GM21717 (cell line): ENCODE measurements around the gene PPP1R36.
"Not testable (repeated sequence)": the region's sequence is repeated elsewhere in the genome, so short reads cannot be mapped to it uniquely, and the experiment has no call there.

Experiments used
- ATAC-seq: cut with Tn5 transposase; IDR thresholded peaks from one replicate; pipeline ENCODE4 v1.9.1; 2021; ENCODE audit warnings: mild to moderate bottlenecking, moderate library complexity; ENCODE audit not compliant: unreplicated experiment

Gene PPP1R36

DNA sequence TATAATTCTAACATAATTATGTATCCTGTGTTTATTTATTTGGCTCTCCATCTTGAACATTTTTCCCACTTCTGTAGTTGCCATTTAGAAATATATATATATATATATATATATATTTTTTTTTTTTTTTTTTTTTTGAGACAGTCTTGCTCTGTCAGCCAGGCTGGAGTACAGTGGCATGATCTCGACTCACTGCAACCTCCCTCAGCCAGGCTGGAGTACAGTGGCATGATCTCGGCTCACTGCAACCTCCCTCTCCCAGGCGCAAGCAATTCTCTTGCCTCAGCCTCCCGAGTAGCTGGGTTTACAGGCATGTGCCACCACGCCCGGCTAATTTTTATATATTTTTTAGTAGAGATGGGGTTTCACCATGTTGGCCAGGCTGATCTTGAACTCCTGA lies 32.1 kb upstream of the PPP1R36 start:
- ATAC-seq = not testable (repeated sequence)

GRCh38 chr14:64518229-64518628 lies 31.5 kb upstream of the PPP1R36 start:
- ATAC-seq = no peak

GRCh38 chr14:64520699-64521098 lies 29.1 kb upstream of the PPP1R36 start:
- ATAC-seq = no peak

DNA sequence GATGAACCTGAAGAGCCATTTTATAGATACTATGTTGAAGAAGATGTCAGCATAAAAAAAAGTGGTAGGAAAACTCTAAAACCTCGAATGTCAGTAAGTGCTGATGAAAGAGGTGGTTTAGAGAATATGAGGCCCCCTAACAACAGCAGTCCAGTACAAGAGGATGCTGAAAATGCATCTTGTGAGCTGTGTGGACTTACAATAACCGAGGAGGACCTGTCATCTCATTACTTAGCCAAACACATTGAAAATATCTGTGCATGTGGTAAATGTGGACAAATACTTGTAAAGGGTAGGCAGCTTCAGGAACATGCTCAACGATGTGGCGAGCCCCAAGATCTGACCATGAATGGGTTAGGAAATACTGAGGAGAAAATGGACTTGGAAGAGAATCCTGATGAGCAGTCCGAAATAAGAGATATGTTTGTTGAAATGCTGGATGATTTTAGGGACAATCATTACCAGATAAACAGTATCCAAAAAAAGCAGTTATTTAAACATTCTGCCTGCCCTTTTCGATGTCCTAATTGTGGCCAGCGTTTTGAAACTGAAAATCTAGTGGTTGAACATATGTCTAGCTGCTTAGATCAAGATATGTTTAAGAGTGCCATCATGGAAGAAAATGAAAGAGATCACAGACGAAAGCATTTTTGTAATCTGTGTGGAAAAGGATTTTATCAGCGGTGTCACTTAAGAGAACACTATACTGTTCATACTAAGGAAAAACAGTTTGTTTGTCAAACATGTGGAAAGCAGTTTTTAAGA lies 27.0 kb upstream of the PPP1R36 start:
- ATAC-seq = no peak

GRCh38 chr14:64525354-64525753 lies 24.4 kb upstream of the PPP1R36 start:
- ATAC-seq = no peak

- ATAC-seq = no peak
Observed at GRCh38 chr14:64531567-64531966, 18.2 kb upstream of the PPP1R36 start.

- no peak for ATAC-seq
Observed at GRCh38 chr14:64536488-64537245, 13.1 kb upstream of the PPP1R36 start.

- peak; percentile 91 for ATAC-seq
Observed at GRCh38 chr14:64540208-64541202, 9.3 kb upstream of the PPP1R36 start, which contains the start of gene HSPA2. Gene HSPA2 (plus strand): TSS chr14:64540741. CDS start chr14:64540850, 109 bp downstream.

GRCh38 chr14:64541261-64541971 lies 8.3 kb upstream of the PPP1R36 start:
- ATAC-seq = no peak

- no peak for ATAC-seq
Observed at GRCh38 chr14:64541972-64542835, 7.6 kb upstream of the PPP1R36 start.

- no peak for ATAC-seq
Observed at GRCh38 chr14:64542836-64543201, 6.9 kb upstream of the PPP1R36 start.

GRCh38 chr14:64544607-64545312 lies 5.0 kb upstream of the PPP1R36 start:
- ATAC-seq = no peak

GRCh38 chr14:64549016-64549415 lies 745 bp upstream of the PPP1R36 start:
- no peak for ATAC-seq

DNA sequence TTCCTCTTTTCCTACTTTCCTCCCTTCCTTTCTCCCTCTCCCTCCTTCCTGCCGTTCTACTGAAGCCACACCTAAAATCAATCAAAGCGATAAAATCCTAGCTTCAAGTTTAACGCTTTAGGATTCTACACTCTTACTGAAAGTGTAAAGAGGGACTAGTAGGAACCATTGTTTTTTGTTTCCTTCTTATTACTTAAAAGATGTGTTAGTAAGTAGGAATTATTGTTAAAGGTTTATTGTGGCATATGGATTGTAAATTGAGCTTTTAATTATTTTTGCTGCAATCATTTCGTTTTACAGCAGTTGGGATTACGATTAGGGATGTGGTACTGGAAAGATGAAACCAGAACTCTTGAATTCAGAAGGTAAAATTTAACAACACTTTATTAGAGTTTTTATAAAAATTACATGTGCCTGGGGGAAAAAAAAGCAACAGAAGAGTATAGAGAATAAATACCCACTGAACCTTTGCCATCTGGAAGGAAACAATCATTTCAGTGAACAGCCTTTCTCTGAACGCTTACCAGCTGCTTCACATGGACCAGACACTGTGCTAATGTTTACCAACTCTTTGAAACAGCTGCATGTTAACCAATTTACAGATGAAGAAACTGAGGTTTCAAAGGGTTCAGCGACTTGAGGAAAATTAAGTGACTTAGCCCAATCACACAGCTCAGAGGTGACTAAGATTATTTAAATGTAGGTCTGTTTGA lies 1.0 kb downstream of the PPP1R36 start:
- ATAC-seq = no peak

- no peak for ATAC-seq
Observed at GRCh38 chr14:64554556-64554955, 4.8 kb downstream of the PPP1R36 start.

GRCh38 chr14:64556526-64556925 lies 6.8 kb downstream of the PPP1R36 start:
- no peak for ATAC-seq

GRCh38 chr14:64558216-64558615 lies 8.5 kb downstream of the PPP1R36 start:
- ATAC-seq = not testable (repeated sequence)

- no peak for ATAC-seq
Observed at GRCh38 chr14:64561631-64562030, 11.9 kb downstream of the PPP1R36 start.
